ENCODE measurements around the gene DNASE2B. TPM values are rescaled to one million over a fixed set of nuclear protein-coding genes. Genes with fewer than 3 reads are reported as not detected.

The DNASE2B gene
- polyA plus RNA-seq, 1 donor from 2014 or later, result 27.9 TPM

DNA sequence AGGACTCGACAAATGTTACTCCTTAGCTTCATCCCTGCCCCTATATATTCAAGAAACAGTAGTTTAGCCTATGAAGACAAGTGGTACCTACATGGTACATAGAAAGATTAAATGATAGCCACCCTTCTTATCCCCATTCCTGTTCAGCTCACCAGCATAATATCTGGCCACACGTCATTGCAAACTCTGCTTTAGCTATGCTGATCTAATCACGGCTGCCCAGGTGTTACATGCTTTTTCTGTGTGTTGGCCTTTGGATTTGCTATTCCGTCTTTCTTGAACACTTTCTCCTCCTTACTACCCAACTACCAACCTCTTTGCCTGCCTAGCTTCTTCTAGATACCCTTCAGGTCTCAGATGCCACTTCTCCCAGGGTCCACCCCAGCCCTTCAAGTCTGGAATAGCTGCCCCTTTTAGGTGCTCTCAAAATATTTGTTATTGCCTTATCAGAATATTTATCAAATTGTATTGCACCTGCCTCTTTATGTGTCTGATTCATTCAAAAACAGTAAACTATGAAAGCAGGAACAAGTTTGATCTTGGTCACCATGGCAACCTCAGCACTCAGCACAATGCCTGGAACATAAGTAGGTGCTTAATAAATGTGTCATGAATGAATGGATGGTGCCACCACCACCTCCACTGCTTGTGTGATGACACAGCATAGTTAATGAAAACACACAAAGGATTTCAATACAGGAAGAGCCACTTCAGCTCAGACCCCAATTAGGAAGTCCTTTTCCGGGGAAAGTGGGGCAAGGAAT is 11.4 kb upstream of the DNASE2B start:
- H3K27ac ChIP-seq (ENCODE audit: low read length), result peak overlapping the region; percentile 54

GRCh38 chr1:84387480-84388163 is 10.7 kb upstream of the DNASE2B start:
- Histone ChIP-seq H3K27ac (ENCODE audit: low read length) (no peak overlapping the region), H3K79me2 (replicated peaks; ENCODE audit: insufficient read depth, low read length) (no peaks in the 10 kb centered on the region), H3F3A (ENCODE audit: insufficient read depth, low read length, poor library complexity, severe bottlenecking) (no peaks in the 10 kb centered on the region), H4K20me1 (ENCODE audit: insufficient read depth) (no peaks in the 10 kb centered on the region), H3K27me3 (ENCODE audit: insufficient read depth, low read depth, low read length) (no peaks in the 10 kb centered on the region), H3K4me2 (ENCODE audit: low read length) (no peak overlapping the region), H3K9me2 (ENCODE audit: insufficient read depth, low read length) (no peaks in the 10 kb centered on the region), H2AFZ (ENCODE audit: low read depth, low read length) (no peak overlapping the region), H3K9ac (ENCODE audit: low read length) (no peak overlapping the region), H3K36me3 (ENCODE audit: insufficient read depth, low read length) (no peaks in the 10 kb centered on the region), H3K9me3 (ENCODE audit: low read length) (no peaks in the 10 kb centered on the region), H3K4me3 (ENCODE audit: low read length) (no peak overlapping the region)
- TF ChIP-seq TAF1 (IDR thresholded peaks at IDR 0.05; ENCODE audit: low read depth) (no peak), SMC3 (conservative IDR thresholded peaks at IDR 0.05; ENCODE audit: poor library complexity) (no peak), MXI1 (conservative IDR thresholded peaks at IDR 0.05; ENCODE audit: poor library complexity, severe bottlenecking) (no peak), CTCF (IDR thresholded peaks at IDR 0.05; ENCODE audit: poor library complexity, severe bottlenecking) (no peak), EZH2 (IDR thresholded peaks at IDR 0.05; ENCODE audit: borderline replicate concordance, insufficient read depth, low read length, poor library complexity, severe bottlenecking) (no peak)

More for the DNA sequence above, 11.4 kb upstream of the DNASE2B start:
- Histone ChIP-seq H3K9me3 (ENCODE audit: low read length) (no peaks in the 10 kb centered on the region), H3F3A (ENCODE audit: insufficient read depth, low read length, poor library complexity, severe bottlenecking) (no peaks in the 10 kb centered on the region), H3K4me2 (ENCODE audit: low read length) (no peak overlapping the region), H2AFZ (ENCODE audit: low read depth, low read length) (no peak overlapping the region), H3K9me2 (ENCODE audit: insufficient read depth, low read length) (no peaks in the 10 kb centered on the region), H4K20me1 (ENCODE audit: insufficient read depth) (no peaks in the 10 kb centered on the region), H3K27me3 (ENCODE audit: insufficient read depth, low read depth, low read length) (no peaks in the 10 kb centered on the region), H3K9ac (ENCODE audit: low read length) (no peak overlapping the region), H3K4me3 (ENCODE audit: low read length) (no peak overlapping the region), H3K79me2 (replicated peaks; ENCODE audit: insufficient read depth, low read length) (no peaks in the 10 kb centered on the region), H3K36me3 (ENCODE audit: insufficient read depth, low read length) (no peaks in the 10 kb centered on the region)
- TF ChIP-seq EP300 (conservative IDR thresholded peaks at IDR 0.05; ENCODE audit: poor library complexity, severe bottlenecking) (no peak), EZH2 (IDR thresholded peaks at IDR 0.05; ENCODE audit: borderline replicate concordance, insufficient read depth, low read length, poor library complexity, severe bottlenecking) (no peak), MXI1 (conservative IDR thresholded peaks at IDR 0.05; ENCODE audit: poor library complexity, severe bottlenecking) (no peak), RAD21 (conservative IDR thresholded peaks at IDR 0.05) (no peak), POLR2AphosphoS5 (IDR thresholded peaks at IDR 0.05) (no peak), TAF1 (IDR thresholded peaks at IDR 0.05; ENCODE audit: low read depth) (no peak), CTCF (IDR thresholded peaks at IDR 0.05; ENCODE audit: poor library complexity, severe bottlenecking) (no peak), SMC3 (conservative IDR thresholded peaks at IDR 0.05; ENCODE audit: poor library complexity) (no peak)
- TF ChIP-seq, protein P1, sequence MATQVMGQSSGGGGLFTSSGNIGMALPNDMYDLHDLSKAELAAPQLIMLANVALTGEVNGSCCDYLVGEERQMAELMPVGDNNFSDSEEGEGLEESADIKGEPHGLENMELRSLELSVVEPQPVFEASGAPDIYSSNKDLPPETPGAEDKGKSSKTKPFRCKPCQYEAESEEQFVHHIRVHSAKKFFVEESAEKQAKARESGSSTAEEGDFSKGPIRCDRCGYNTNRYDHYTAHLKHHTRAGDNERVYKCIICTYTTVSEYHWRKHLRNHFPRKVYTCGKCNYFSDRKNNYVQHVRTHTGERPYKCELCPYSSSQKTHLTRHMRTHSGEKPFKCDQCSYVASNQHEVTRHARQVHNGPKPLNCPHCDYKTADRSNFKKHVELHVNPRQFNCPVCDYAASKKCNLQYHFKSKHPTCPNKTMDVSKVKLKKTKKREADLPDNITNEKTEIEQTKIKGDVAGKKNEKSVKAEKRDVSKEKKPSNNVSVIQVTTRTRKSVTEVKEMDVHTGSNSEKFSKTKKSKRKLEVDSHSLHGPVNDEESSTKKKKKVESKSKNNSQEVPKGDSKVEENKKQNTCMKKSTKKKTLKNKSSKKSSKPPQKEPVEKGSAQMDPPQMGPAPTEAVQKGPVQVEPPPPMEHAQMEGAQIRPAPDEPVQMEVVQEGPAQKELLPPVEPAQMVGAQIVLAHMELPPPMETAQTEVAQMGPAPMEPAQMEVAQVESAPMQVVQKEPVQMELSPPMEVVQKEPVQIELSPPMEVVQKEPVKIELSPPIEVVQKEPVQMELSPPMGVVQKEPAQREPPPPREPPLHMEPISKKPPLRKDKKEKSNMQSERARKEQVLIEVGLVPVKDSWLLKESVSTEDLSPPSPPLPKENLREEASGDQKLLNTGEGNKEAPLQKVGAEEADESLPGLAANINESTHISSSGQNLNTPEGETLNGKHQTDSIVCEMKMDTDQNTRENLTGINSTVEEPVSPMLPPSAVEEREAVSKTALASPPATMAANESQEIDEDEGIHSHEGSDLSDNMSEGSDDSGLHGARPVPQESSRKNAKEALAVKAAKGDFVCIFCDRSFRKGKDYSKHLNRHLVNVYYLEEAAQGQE (IDR thresholded peaks at IDR 0.05; ENCODE audit: borderline replicate concordance), result no peak
